H9 (cell line): ENCODE results near the gene CCDC28B. TPM values are rescaled to one million over a fixed set of nuclear protein-coding genes. Genes with fewer than 3 reads are reported as not detected.
A peak's percentile ranks its signal among the peaks of the same experiment; 100 is the strongest.

ENCODE experiments used
- DNase-seq: peaks from one replicate; pipeline ENCODE4 v3.0.0-alpha.2; 2017
- H2AFZ ChIP-seq: one replicate; pipeline ENCODE4 v1.6.1; 2013; ENCODE audit warnings: mild to moderate bottlenecking, low read length, control low read depth, moderate library complexity
- H2AK5ac ChIP-seq: 2 replicates; pipeline ENCODE4 v1.6.1; 2013; ENCODE audit warnings: low read length, control low read depth, mixed read lengths; ENCODE audit not compliant: insufficient read length
- H2BK120ac ChIP-seq: one replicate; pipeline ENCODE4 v1.6.1; 2013; ENCODE audit warnings: low read depth, mild to moderate bottlenecking, low read length, control low read depth, inconsistent platforms; ENCODE audit not compliant: poor library complexity, severe bottlenecking
- H2BK12ac ChIP-seq: 2 replicates; pipeline ENCODE4 v1.6.1; 2013; ENCODE audit warnings: low read length, control low read depth, mixed read lengths, low read depth; ENCODE audit not compliant: insufficient read length
- H2BK15ac ChIP-seq: 2 replicates; pipeline ENCODE4 v1.6.1; 2013; ENCODE audit warnings: low read depth, low read length, control low read depth
- H2BK20ac ChIP-seq: one replicate; pipeline ENCODE4 v1.6.1; 2013; ENCODE audit warnings: low read depth, mild to moderate bottlenecking, low read length, control low read depth, inconsistent platforms; ENCODE audit not compliant: poor library complexity, severe bottlenecking
- H2BK5ac ChIP-seq: 2 replicates; pipeline ENCODE4 v1.6.1; 2013; ENCODE audit warnings: low read length, control low read depth, mixed read lengths; ENCODE audit not compliant: insufficient read length
- H3K14ac ChIP-seq: 2 replicates; pipeline ENCODE4 v1.6.1; 2013; ENCODE audit warnings: low read length, control low read depth; ENCODE audit not compliant: insufficient read depth
- H3K18ac ChIP-seq: 2 replicates; pipeline ENCODE4 v1.6.1; 2013; ENCODE audit warnings: low read depth, mild to moderate bottlenecking, mixed read lengths, low read length, control low read depth; ENCODE audit not compliant: insufficient read length
- H3K23ac ChIP-seq: 2 replicates; pipeline ENCODE4 v1.6.1; 2013; ENCODE audit warnings: low read length, control low read depth, mixed read lengths, low read depth; ENCODE audit not compliant: insufficient read length
- H3K23me2 ChIP-seq: 2 replicates; pipeline ENCODE4 v1.6.1; 2013; ENCODE audit warnings: low read depth, mild to moderate bottlenecking, mixed read lengths, low read length, control low read depth; ENCODE audit not compliant: insufficient read length, poor library complexity, severe bottlenecking
- H3K27ac ChIP-seq: 2 replicates; pipeline ENCODE4 v1.5.1; 2013; ENCODE audit warnings: low read length, control low read depth, mixed read lengths, low read depth; ENCODE audit not compliant: insufficient read length
- H3K27me3 ChIP-seq: 2 replicates; pipeline ENCODE4 v1.6.1; 2013; ENCODE audit warnings: low read length, control low read depth, inconsistent platforms; ENCODE audit not compliant: insufficient read depth
- H3K4ac ChIP-seq: 2 replicates; pipeline ENCODE4 v1.6.1; 2013; ENCODE audit warnings: low read depth, mild to moderate bottlenecking, control low read depth, inconsistent platforms, low read length, moderate library complexity
- H3K4me1 ChIP-seq: 2 replicates; pipeline ENCODE4 v1.6.1; 2013; ENCODE audit warnings: low read length, control low read depth, inconsistent platforms; ENCODE audit not compliant: insufficient read depth
- H3K4me2 ChIP-seq: 2 replicates; pipeline ENCODE4 v1.6.1; 2013; ENCODE audit warnings: low read length, control low read depth, mixed read lengths; ENCODE audit not compliant: insufficient read length, insufficient read depth
- H3K56ac ChIP-seq: 2 replicates; pipeline ENCODE4 v1.6.1; 2013; ENCODE audit warnings: low read depth, mild to moderate bottlenecking, mixed read lengths, low read length, control low read depth; ENCODE audit not compliant: insufficient read length
- H3K79me1 ChIP-seq: 2 replicates; pipeline ENCODE4 v1.6.1; 2013; ENCODE audit warnings: low read depth, mild to moderate bottlenecking, moderate library complexity, low read length, control low read depth, inconsistent platforms; ENCODE audit not compliant: insufficient read depth, poor library complexity, severe bottlenecking
- H3K79me2 ChIP-seq: 2 replicates; pipeline ENCODE4 v1.6.1; 2013; ENCODE audit warnings: low read length, control low read depth, inconsistent platforms; ENCODE audit not compliant: insufficient read depth
- H3K9ac ChIP-seq: 2 replicates; pipeline ENCODE4 v1.6.1; 2013; ENCODE audit warnings: low read length, control low read depth, mixed read lengths; ENCODE audit not compliant: insufficient read length; ENCODE audit errors: extremely low read depth
- H3K9me3 ChIP-seq: one replicate; pipeline ENCODE4 v1.6.1; 2013; ENCODE audit warnings: low read depth, low read length, inconsistent platforms; ENCODE audit not compliant: control insufficient read depth
- H3T11ph ChIP-seq: one replicate; pipeline ENCODE4 v1.6.1; 2013; ENCODE audit warnings: mild to moderate bottlenecking, low read length, control low read depth, inconsistent platforms
- H4K20me1 ChIP-seq: one replicate; pipeline ENCODE4 v1.6.1; 2013; ENCODE audit not compliant: control insufficient read depth, insufficient read length, insufficient read depth
- H4K5ac ChIP-seq: 2 replicates; pipeline ENCODE4 v1.6.1; 2013; ENCODE audit warnings: low read depth, mild to moderate bottlenecking, mixed read lengths, low read length, control low read depth; ENCODE audit not compliant: insufficient read length
- H4K8ac ChIP-seq: replicated peaks from 2 replicates; pipeline ENCODE4 v1.6.1; 2013; ENCODE audit warnings: low read length, control low read depth, mixed read lengths, low read depth; ENCODE audit not compliant: insufficient read length
- H4K91ac ChIP-seq: 2 replicates; pipeline ENCODE4 v1.6.1; 2013; ENCODE audit warnings: low read depth, mild to moderate bottlenecking, moderate library complexity, mixed read lengths, low read length, control low read depth; ENCODE audit not compliant: insufficient read length
- H3K27ac Mint-ChIP-seq, 3 experiments: 2 replicates in 2 of 3; 3 replicates in 1 of 3; pipeline ENCODE4 v1.8.0; 2020 to 2021; ENCODE audit warnings: mixed read lengths in 3 of 3, mild to moderate bottlenecking in 1 of 3, moderate library complexity in 1 of 3
- H3K27me3 Mint-ChIP-seq: 2 replicates; pipeline ENCODE4 v1.8.0; 2021; ENCODE audit warnings: low read depth, mild to moderate bottlenecking, moderate library complexity, mixed read lengths
- H3K36me3 Mint-ChIP-seq, 3 experiments: 2 replicates in 2 of 3; 3 replicates in 1 of 3; pipeline ENCODE4 v1.8.0; 2020 to 2021; ENCODE audit warnings: low read depth in 3 of 3, mixed read lengths in 3 of 3; ENCODE audit not compliant: insufficient read depth in 1 of 3
- H3K4me1 Mint-ChIP-seq, 2 experiments: 2 replicates each; pipeline ENCODE4 v1.8.0; 2020; ENCODE audit warnings: mixed read lengths in 2 of 2
- H3K4me3 Mint-ChIP-seq, 2 experiments: 2 replicates in 1 of 2; 3 replicates in 1 of 2; pipeline ENCODE4 v1.8.0; 2020 to 2021; ENCODE audit warnings: mild to moderate bottlenecking in 2 of 2, mixed read lengths in 2 of 2, moderate library complexity in 1 of 2
- H3K9me3 Mint-ChIP-seq, 2 experiments: 2 replicates in 1 of 2; 3 replicates in 1 of 2; pipeline ENCODE4 v1.8.0; 2020; ENCODE audit warnings: mild to moderate bottlenecking in 2 of 2, mixed read lengths in 2 of 2, moderate library complexity in 1 of 2
- WGBS: extraction: QIAGEN DNeasy Blood & Tissue Kit; methylation state at CpG from one replicate; pipeline ENCODE4 v1.1.7; 2013; ENCODE audit warnings: missing lambda C conversion rate, low lambda C conversion rate, mixed read lengths; ENCODE audit not compliant: insufficient read length; ENCODE audit errors: extremely low coverage; 5-methylcytosine and 5-hydroxymethylcytosine counted together
- total RNA-seq: library from RNA; stranded (reverse); gene quantifications from 2 replicates; pipeline ENCODE4 v1.2.1, GENCODE V29; 2021
- TF ChIP-seq, protein P1 (sequence below): fragments of 200-600 bp; sonication (generic); conservative IDR thresholded peaks from 3 replicates; pipeline ENCODE4 v1.8.0; 2021; ENCODE audit warnings: antibody characterized with exemption, mild to moderate bottlenecking

Gene CCDC28B
- total RNA-seq, 1 experiment from 2014 or later = 20.7 TPM

DNA sequence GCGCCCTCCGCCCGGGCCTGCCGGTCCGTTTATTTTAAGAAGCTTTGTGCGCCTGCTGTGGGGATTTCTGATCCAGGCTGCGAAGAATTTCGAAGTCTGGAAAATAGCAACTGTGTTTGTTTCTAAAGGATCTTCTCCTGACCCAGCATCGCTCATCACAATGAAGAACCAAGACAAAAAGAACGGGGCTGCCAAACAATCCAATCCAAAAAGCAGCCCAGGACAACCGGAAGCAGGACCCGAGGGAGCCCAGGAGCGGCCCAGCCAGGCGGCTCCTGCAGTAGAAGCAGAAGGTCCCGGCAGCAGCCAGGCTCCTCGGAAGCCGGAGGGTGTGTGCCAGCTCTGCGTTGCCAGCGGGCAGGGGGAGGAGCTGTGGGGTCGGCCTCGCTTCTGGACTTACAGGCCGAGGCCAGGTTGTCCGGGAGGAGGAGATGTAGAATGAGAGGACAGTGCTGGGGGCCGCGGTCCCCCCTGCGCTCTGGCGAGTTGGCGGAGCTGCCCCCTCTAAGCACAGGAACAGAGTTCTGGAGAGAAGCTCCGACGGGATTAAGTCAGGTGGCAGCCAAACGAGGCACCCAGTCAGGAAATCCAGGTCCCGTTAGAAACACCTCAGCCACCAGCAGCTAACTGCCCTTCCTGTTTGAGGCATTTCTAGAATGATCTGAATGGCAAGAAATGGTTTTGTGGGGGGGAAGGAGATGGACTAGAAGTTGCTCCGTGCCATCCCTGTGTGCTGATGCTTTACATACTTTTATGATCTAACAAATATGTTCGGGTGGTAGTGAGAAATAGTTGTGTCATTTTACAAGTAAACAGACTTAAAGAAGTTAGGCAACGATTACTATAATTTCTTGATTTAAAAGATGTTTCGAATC is 20.0 kb upstream of the CCDC28B start:
- peak overlapping the region; percentile 20 for H3K18ac ChIP-seq
- WGBS = no CpG with 5 or more reads among the region's 36 CpGs
- no peak overlapping the region for H4K8ac ChIP-seq
- Mint-ChIP-seq H3K9me3 (no peaks in the 10 kb centered on the region), H3K4me3 (peak overlapping the region; percentile 92), H3K4me1 (peaks cover 28 to 33% of the 10 kb centered on the region in 2 experiments), H3K36me3 (peaks cover 34 to 55% (median 45%) of the 10 kb centered on the region in 3 experiments), H3K27ac (peak overlapping the region; percentile 93 to 98 (median 96)), H3K27me3 (no peaks in the 10 kb centered on the region)
- no peak overlapping the region for H3K4ac ChIP-seq
- H2BK20ac ChIP-seq = no peak overlapping the region
- no peak overlapping the region for H2BK15ac ChIP-seq
- H3K56ac ChIP-seq = no peak overlapping the region
- H2BK12ac ChIP-seq = no peak overlapping the region
- peaks cover 6% of the 10 kb centered on the region for H3K4me1 ChIP-seq
- no peak overlapping the region for H4K91ac ChIP-seq
- peaks cover 4% of the 10 kb centered on the region; the same call in 1 of the 2 replicates for H3K79me2 ChIP-seq
- no peak overlapping the region for H2AK5ac ChIP-seq
- H3K9me3 ChIP-seq = no peaks in the 10 kb centered on the region
- no peak overlapping the region for H2BK5ac ChIP-seq
- no peak overlapping the region for H3T11ph ChIP-seq
- H4K5ac ChIP-seq = no peak overlapping the region
- peaks cover 6% of the 10 kb centered on the region for H3K79me1 ChIP-seq
- TF ChIP-seq, protein P1, sequence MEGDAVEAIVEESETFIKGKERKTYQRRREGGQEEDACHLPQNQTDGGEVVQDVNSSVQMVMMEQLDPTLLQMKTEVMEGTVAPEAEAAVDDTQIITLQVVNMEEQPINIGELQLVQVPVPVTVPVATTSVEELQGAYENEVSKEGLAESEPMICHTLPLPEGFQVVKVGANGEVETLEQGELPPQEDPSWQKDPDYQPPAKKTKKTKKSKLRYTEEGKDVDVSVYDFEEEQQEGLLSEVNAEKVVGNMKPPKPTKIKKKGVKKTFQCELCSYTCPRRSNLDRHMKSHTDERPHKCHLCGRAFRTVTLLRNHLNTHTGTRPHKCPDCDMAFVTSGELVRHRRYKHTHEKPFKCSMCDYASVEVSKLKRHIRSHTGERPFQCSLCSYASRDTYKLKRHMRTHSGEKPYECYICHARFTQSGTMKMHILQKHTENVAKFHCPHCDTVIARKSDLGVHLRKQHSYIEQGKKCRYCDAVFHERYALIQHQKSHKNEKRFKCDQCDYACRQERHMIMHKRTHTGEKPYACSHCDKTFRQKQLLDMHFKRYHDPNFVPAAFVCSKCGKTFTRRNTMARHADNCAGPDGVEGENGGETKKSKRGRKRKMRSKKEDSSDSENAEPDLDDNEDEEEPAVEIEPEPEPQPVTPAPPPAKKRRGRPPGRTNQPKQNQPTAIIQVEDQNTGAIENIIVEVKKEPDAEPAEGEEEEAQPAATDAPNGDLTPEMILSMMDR = no peak
- H3K23ac ChIP-seq = no peak overlapping the region
- H3K9ac ChIP-seq = peak overlapping the region; percentile 64
- peak overlapping the region; percentile 8; the same call in 1 of the 2 replicates for H3K14ac ChIP-seq
- H3K27ac ChIP-seq = no peak overlapping the region
- peak; percentile 64 for DNase-seq
- no peaks in the 10 kb centered on the region for H3K27me3 ChIP-seq
- H2BK120ac ChIP-seq = no peak overlapping the region
- H2AFZ ChIP-seq = no peak overlapping the region
- H4K20me1 ChIP-seq = no peaks in the 10 kb centered on the region
- peaks cover 7% of the 10 kb centered on the region for H3K23me2 ChIP-seq
- H3K4me2 ChIP-seq = peak overlapping the region; percentile 77
